GM20431 (cell line): ENCODE data around the gene GTF2F2.
"Not testable (repeated sequence)": the region's sequence is repeated elsewhere in the genome, so short reads cannot be mapped to it uniquely, and the experiment has no call there.

ENCODE experiments used
- in situ Hi-C: fragments of 300-500 bp; cut with MseI, MboI; formaldehyde crosslinking; loops from one replicate; pipeline ENCODE4 v1.15.0; 2020; ENCODE audit warnings: low sequenced_read_pairs; ENCODE audit not compliant: unreplicated experiment

The GTF2F2 gene

DNA sequence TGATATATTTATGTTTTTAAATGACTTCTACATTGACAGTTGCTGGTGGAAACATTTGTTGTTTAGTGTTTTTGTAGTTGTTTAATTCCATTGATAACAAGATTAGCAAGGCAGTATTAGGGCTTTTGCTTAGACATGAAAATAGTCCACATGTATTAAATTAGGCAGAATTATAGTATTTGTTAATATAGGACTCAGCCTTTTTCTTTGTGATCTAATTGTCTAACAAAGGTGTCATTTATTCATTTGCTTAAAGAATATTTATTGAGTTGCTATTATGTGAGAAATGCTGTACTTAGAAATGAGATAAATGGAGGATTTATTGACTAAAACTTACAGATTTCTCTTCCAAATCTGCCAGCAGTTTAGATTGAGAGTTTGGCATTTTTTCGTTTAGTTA, 122.2 kb downstream of the GTF2F2 start:
- in situ Hi-C loops, result no loop called here

DNA sequence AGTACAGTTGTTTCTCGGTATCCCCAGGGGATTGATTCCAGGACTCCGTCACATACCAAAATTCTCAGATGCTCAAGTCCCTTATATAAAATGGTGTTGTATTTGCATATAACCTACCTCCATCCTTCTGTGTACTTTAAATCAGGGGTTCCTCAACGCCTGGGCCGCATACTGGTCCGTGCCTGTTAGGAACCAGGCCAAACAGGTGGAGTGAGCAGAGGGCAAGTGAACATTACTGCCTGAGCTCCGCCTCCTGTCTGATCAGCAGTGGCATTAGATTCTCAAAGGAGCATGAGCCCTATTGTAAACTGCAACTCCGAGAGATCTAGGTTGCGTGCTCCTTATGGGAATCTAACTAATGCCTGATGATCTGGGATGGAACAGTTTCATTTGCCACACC, 122.8 kb downstream of the GTF2F2 start:
- in situ Hi-C loops, result no loop called here

DNA sequence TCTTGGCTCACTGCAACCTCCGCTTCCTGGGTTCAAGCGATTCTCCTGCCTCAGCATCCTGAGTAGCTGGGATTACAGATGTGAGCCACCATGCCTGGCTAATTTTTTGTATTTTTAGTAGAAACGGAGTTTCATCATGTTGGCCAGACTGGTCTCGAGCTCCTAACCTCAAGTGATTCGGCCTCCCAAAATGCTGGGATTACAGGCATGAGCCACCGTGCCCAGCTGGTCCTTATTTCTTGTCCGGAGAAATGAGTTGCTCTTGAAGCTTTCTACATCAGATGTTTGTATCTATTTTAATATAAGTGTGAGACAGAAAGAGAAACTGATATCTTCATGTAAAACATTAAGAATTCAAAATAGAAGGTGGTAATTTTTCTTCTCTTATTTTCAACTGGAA, 124.4 kb downstream of the GTF2F2 start:
- in situ Hi-C loops, result not testable (repeated sequence)

DNA sequence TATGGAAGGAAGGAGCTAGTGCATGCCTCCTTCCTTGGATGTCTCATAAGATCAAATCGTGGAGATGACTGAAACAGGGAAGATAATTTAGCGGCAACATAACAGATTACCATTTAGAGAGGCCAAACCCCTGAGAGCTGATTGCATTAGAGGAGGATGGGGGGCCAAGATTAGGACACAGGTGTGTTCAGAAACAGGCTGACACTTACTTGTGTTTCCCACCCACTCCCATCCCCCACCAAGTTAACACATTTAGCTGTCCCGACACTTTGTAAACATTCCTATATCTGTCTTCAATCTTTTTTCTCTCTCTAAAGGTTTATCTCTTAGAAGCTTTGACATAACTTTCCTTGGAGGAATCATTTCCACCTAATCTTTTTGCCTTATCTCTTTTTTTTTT, 129.4 kb downstream of the GTF2F2 start:
- in situ Hi-C loops, result no loop called here

DNA sequence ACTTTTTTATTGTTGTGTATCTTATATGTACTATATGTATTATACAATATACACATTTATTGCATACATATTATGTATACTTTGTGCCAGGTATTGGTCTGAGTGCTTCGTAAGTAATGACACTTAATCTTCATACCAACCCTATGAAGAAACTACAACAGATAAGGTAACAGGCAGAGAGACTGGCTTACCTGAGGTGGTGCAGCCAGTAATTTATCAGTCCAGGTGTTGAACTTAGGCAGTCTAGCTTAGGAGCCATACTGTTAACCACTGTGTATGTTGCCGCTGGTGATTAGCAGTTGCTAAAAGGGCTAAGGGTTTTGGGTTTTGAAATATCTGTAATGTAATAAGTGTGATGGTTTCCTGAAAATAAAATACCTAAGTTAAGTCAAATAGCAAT, 134.1 kb downstream of the GTF2F2 start:
- in situ Hi-C loops, result no loop called here

DNA sequence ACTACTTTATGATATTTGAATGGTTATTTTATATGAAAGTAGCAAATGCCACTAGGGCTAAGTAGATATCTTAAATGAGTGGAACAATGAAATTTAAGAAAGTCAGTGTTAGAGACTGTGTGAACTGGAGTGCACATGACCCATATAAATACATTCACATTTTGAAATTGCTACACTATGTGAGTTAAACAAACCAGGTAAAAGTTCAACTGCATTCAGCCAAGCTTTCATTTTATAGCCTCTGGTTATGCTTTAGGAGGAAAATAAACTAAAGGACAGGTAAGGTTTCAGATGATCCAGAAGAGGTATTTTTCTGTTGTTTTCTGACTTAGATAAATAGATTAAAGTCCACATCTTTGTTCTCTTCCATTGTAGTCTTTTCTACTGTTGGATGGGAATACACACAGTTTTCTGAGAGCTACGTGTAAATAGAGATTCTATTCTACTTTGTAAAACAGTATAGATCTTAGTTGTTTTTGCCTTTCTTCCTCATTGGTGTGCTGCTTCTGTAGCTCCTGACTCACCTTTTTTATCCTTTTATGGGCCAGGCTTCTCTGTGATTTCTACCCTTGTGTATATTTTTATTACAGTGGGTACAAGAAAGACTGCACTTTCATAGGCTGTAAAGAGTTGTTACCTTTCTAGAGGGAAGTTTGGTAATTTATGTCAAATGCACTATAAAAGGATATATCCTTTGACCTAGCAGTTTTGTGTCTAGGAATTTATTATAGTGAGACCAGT, 135.1 kb downstream of the GTF2F2 start:
- in situ Hi-C loops, result no loop called here

DNA sequence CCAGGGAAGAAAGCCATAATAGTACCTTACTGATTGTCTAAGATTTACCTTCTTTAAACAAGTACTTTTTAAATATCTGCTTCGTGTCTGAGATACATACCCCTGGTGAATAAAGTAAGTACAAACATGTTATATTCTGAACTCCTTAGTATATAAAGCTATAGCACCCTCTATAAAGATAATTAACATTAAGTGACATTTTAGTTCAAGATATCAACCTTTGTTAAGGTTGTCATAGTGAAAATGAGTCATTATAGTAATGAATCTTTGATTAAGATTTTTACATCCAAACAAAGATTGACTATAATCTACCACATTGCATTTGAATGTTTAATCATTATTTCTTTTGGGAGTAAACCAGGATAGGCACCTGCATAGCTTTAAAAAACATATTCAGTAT, 135.9 kb downstream of the GTF2F2 start:
- in situ Hi-C loops, result no loop called here

DNA sequence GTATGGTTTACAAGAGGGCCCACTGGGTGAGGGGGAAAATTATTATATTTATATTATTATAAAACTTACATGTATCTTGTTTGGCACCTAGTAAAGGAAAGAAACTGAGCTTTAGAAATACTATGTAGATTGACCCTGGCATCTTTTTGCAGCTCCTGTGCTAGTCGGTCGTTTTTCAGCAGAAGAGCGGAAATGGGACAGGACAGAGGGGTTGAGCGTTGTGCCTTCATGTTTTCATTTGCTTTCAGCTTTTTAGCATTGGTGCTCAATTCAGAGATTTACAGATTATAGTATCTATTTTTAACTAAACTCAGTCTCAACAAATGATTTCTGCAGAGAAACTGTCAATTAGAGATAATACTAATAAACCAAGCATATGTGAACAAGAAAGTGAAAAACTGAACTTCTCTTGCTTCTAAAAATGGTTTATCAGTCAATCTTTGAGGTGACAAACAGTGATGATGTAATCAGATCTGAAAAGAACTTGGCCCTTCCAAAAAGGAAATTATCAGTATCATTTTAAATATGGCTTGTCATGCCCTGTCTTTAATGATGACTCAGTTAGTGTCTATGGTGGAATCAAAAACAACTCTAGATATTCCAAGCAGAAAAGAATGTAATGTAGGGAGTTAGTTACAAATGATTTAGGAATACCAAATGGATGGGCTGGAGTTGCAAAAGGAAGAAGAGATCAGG, 137.5 kb downstream of the GTF2F2 start:
- in situ Hi-C loops, result no loop called here

DNA sequence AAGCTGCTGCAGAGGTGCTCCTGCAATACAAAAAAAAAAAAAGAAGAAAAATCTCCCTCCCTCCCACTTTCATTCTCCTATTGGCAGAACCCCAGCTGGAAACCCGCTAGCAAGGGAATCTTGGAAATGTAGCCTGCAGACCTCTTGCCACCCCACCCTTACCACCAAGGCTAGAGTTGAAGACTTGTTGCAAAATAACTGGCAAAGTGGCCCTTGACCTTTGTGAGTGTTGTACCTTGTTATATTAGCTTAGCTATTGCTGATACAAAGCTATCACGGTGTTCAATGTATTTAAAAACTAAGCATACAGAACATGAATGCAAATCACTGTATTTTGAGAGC, 138.0 kb downstream of the GTF2F2 start:
- in situ Hi-C loops, result no loop called here

DNA sequence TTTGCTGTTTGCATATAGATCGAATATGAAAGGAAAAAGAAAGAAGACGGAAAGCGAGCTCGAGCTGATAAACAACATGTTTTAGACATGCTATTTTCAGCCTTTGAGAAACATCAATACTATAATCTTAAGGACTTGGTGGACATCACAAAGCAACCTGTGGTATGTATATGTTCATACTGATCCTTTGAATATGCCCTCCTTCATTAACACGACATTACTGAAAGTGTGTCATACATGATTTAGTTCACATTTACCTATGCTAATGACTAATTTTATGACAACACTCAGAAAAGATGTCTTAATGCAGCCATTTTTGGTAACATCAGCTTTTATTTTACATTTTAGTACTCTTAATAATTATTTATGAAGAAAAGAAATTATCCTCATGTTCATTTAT, 146.9 kb downstream of the GTF2F2 start:
- in situ Hi-C loops, result no loop called here

DNA sequence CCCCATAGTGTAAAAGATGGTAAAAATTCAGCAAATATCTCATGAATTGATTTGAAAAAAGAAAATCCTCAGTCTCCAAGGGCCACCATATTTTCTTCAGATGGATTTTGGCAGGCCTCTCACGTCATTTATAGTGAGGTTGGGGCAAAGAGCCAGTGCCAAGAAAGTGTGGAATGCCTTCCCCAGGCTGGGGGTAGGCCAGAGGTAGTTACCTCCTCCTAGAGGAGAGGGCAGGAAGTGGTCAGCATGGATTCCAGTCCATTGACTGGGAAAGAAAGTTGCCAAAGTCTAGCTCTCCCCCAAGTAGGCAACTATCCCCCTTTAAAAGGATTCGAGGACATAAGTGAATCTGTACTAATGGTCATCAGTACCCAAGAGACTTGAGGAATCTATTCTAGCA, 148.9 kb downstream of the GTF2F2 start:
- in situ Hi-C loops, result no loop called here

DNA sequence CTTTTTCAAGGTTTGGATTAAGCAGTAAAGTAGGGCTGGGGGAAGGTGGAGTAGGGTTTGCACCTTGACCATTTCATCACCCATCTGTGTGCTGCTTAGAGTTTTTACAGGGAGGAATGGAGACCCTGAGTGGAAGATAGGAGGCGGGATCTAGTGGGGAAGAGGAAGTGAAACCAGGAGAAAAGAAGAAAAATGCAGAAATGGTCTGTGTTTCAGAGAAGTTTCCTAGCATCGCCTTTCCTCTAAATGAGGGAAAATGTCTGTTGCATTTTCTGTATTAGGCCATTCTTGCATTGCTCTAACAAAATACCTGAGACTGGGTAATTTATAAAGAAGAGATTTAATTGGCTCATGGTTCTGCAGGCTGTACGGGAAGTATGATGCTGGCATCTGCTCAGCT, 156.6 kb downstream of the GTF2F2 start:
- in situ Hi-C loops, result no loop called here

DNA sequence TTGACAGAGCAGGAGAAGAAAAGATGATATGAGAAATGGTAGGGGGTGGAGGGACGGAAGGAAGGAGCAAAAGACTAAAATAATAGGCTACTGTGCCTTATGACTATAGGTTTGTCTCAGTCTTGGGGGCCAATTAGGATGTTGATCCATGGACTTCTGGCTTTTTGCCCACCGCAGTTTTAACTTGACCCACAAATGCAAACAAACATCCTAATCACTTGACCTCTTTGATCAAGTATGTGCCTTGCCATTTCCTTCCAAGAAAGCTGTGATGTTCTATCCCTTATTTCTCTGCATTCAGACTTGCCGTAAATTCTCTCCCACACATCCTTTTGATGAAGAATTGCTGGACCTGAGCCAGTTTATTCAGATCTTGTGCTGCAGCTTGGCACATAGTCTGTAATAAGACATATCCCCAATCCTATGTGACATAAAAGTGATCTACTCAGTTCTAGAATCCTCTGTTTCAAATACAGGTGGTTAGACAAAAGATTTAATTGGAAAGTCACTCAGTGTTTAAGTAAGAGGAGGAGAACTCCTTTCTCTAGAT, 157.9 kb downstream of the GTF2F2 start:
- in situ Hi-C loops, result no loop called here

DNA sequence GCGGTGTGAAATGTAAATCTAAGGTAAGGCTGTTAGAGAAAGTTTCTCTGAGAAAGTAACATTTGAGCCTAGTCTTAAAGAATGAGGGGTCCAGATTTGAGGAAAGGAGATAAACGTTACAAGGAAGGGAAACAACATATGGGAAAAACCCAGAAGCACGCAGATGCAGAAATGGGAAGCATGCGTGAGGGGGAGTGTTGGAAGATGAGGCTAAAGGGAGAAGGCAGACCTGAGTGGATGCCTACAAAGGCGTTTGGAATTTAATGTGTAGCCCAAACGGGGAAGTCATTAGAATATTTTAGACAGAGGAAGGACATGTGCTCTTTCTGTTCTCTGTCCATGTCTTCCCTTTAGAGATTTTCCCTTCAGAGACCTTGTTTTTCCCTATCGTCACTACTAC, 159.7 kb downstream of the GTF2F2 start:
- in situ Hi-C loops, result no loop called here

DNA sequence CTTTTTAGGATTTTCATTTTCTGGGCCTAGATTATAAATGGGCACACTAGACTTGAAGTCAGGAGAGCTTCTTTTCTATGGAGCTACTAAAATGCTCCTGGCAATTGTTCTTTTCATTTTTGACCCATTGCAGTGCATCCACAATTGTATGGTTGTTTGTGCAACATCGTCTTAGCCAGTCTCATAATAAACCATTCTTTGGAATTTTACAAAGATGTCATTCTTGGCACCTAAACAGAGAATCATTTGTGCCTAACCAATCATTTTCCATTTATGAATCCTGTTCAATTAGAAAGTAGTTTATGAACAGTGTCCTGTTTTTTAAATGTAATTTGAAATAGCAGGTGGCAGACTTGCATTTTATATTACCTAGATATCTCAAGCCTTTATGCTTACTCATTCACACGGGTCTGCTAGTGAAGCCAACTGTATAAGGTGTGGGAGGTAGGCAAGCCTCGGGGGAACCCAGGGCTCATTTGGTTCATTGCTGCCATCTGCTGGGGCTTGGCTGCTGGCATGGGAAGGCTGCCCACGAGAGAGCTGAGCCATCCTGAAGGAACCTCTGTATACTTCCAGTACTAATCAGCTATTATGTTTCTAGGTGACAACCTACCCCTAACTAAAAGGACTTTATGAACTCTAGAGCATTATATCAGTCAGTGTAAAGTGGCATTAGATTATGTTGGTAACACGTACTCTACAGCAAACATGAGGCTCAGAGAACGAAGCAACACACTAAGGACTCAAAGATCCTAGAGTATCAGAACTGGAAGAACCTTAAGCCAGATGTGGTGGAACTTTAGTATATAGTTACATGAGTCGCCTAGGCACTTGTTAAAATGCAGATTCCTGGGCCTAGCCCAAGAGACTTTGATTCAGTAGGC, 160.7 kb downstream of the GTF2F2 start:
- in situ Hi-C loops, result no loop called here

DNA sequence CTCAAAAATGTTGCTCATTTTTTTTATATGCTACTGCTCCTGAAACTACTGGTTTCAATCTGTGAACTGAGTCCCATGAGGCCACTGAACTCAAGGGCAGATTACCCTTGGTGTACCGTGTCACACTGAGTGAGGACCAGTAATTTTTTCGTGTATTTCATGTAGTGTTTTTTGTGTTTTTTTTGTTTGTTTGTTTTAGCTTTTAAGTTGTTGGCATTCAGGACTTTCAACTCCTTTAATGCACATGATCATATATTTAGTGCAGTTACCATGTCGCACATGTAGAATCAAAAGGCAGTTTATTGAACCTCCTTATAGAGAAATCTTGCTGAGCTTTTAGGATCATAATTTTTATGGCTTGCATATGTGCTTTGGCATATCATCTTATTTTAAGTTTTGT, 162.7 kb downstream of the GTF2F2 start:
- in situ Hi-C loops, result no loop called here

DNA sequence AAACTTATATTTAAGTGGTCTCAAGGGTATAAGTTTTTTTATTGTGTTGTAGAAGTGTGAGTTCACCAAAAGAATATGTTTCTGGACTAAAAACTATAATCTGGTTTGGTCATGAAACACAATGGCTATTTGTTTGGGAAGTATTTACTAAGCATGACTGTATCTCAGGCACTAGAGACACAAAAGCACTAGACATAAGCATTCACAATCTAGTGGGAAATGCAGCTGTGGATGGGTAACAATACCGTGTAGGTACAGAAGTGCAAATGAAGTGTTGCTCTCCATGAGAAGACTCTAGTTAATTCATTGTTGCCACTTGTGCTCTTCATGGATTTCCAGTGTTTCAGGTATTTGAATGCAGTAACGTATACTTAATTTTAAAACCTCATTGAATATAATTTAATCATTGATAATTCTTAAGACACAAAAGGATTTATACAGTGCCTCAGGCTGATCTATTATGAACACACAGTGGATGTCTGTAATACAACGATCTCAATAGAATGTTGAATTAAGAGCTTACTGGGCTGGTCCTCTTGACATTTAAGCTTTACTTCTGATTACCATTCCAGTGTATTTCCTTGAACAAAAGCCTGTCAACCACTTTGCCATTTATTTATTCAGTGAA, 169.7 kb downstream of the GTF2F2 start:
- in situ Hi-C loops, result no loop called here

DNA sequence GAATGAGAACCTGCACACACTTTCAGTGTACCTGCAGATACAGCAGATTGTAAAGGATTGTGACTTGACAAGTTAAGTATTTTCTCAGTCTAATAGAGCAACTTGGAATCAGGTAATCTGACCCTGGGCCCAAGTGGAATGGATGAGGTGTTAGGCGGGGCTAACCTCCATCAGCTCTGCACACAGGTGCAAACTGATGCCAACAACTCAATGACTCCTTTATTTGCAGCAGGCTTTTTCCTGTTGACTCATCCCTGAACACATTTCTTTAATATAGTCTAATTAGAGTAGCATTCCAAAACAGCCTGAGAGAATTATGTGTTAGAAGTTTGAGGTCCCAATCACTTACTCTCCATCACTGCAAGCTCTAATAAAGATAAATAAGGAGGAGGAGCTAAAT, 171.9 kb downstream of the GTF2F2 start:
- in situ Hi-C loops, result no loop called here

DNA sequence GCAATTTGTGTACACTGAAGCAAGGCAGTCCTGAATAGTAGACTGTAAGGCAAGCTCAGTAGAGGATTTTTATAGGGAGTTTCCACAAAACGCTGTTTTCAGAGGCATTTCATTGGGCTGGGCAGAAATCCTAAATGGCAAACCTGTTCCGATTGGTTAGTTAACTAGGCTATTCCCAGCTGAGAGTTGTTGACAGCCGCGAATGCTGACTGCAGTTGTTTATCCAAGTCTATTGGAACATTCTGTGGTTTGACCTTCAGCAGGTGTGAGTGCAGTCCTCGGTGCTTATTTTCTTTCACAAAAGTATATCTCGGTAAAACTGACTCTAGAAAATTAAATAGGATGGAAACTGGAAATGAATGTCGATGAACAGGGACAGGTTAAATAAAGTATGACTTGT, 175.2 kb downstream of the GTF2F2 start:
- in situ Hi-C loops, result no loop called here

DNA sequence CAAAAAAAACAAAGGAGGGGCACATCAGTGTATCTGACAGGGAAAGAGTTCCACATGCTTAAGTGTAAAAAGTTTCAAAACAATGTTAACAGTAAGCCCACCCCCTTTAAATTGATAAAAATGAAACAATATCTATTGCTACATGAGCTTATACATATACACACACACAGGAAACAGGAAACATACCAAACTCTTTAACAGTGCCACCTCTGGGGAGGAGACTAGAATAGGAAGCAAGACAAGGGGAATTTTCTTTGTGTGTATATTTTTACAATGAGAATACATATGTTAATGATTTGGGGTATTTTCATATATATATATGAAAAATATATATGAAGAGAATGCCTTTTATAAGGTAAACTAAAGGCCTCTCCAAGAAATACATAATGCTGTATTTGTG, 175.9 kb downstream of the GTF2F2 start:
- in situ Hi-C loops, result no loop called here
